GM23248 (cell line): Measurements from ENCODE around the gene ZNF205.

Source experiments
- EZH2 ChIP-seq: fragments of 200-600 bp; sonication (generic); IDR thresholded peaks from 2 replicates; pipeline ENCODE4 v1.6.1; 2018; ENCODE audit warnings: antibody characterized with exemption, mild to moderate bottlenecking; ENCODE audit not compliant: insufficient read depth, poor library complexity, severe bottlenecking
- EZH2phosphoT487 ChIP-seq: fragments of 200-600 bp; sonication (generic); IDR thresholded peaks from 2 replicates; pipeline ENCODE4 v1.6.1; 2018; ENCODE audit warnings: antibody characterized with exemption, moderate library complexity, mild to moderate bottlenecking, low read depth; ENCODE audit not compliant: insufficient read depth

GRCh38 chr16:3143189-3143588 is 30.8 kb downstream of the ZNF205 start:
- TF ChIP-seq EZH2phosphoT487 (no peak), EZH2 (no peak)
